CD4-positive, alpha-beta T cell treated with Interleukin-15 for 1 hour (primary cell): ENCODE measurements around the gene ATP8A2.
"Not testable (repeated sequence)": the region's sequence is repeated elsewhere in the genome, so short reads cannot be mapped to it uniquely, and the experiment has no call there.

Experiments
- DNase-seq: peaks from one replicate; pipeline ENCODE4 v3.0.0-alpha.2; 2020

ATP8A2 gene

GRCh38 chr13:25771641-25772478 lies 400.1 kb downstream of the ATP8A2 start:
- DNase-seq = no peak

- not testable (repeated sequence) for DNase-seq
Measured at GRCh38 chr13:25772534-25772933, 400.8 kb downstream of the ATP8A2 start.

GRCh38 chr13:25774056-25774455 lies 402.3 kb downstream of the ATP8A2 start:
- DNase-seq = not testable (repeated sequence)

GRCh38 chr13:25775275-25775674 lies 403.5 kb downstream of the ATP8A2 start:
- DNase-seq = no peak

- DNase-seq = no peak
Measured at GRCh38 chr13:25775986-25776385, 404.2 kb downstream of the ATP8A2 start.

- DNase-seq = no peak
Measured at GRCh38 chr13:25776722-25777121, 404.9 kb downstream of the ATP8A2 start.

GRCh38 chr13:25777509-25777908 lies 405.7 kb downstream of the ATP8A2 start:
- DNase-seq = no peak

GRCh38 chr13:25778365-25778764 lies 406.6 kb downstream of the ATP8A2 start:
- DNase-seq = no peak

- no peak for DNase-seq
Measured at GRCh38 chr13:25778808-25779305, 407.1 kb downstream of the ATP8A2 start.

GRCh38 chr13:25783076-25783475 lies 411.3 kb downstream of the ATP8A2 start:
- no peak for DNase-seq

- no peak for DNase-seq
Measured at GRCh38 chr13:25783601-25784024, 411.8 kb downstream of the ATP8A2 start.

GRCh38 chr13:25784119-25784518 lies 412.3 kb downstream of the ATP8A2 start:
- DNase-seq = no peak

- DNase-seq = not testable (repeated sequence)
Measured at GRCh38 chr13:25790137-25790536, 418.4 kb downstream of the ATP8A2 start.

- no peak for DNase-seq
Measured at GRCh38 chr13:25795277-25795676, 423.5 kb downstream of the ATP8A2 start.

GRCh38 chr13:25796474-25796873 lies 424.7 kb downstream of the ATP8A2 start:
- DNase-seq = no peak

- no peak for DNase-seq
Measured at GRCh38 chr13:25798998-25799397, 427.2 kb downstream of the ATP8A2 start.

- DNase-seq = no peak
Measured at GRCh38 chr13:25800523-25800922, 428.7 kb downstream of the ATP8A2 start.

- DNase-seq = no peak
Measured at GRCh38 chr13:25802579-25802978, 430.8 kb downstream of the ATP8A2 start.

GRCh38 chr13:25803641-25804040 lies 431.9 kb downstream of the ATP8A2 start:
- DNase-seq = no peak

GRCh38 chr13:25806264-25806974 lies 434.6 kb downstream of the ATP8A2 start:
- DNase-seq = no peak

GRCh38 chr13:25807562-25807961 lies 435.8 kb downstream of the ATP8A2 start:
- DNase-seq = no peak

- no peak for DNase-seq
Measured at GRCh38 chr13:25811506-25811905, 439.7 kb downstream of the ATP8A2 start.

- DNase-seq = no peak
Measured at GRCh38 chr13:25816239-25816638, 444.5 kb downstream of the ATP8A2 start.
